GM23248 (cell line): ENCODE data around the gene MTURN.

Experiments used
- EZH2 ChIP-seq: fragments of 200-600 bp; sonication (generic); IDR thresholded peaks from 2 replicates; pipeline ENCODE4 v1.6.1; 2018; ENCODE audit warnings: antibody characterized with exemption, mild to moderate bottlenecking; ENCODE audit not compliant: insufficient read depth, poor library complexity, severe bottlenecking
- EZH2phosphoT487 ChIP-seq: fragments of 200-600 bp; sonication (generic); IDR thresholded peaks from 2 replicates; pipeline ENCODE4 v1.6.1; 2018; ENCODE audit warnings: antibody characterized with exemption, moderate library complexity, mild to moderate bottlenecking, low read depth; ENCODE audit not compliant: insufficient read depth

GRCh38 chr7:30144657-30145306, 10.0 kb downstream of the MTURN start:
- TF ChIP-seq EZH2: no peak
- no peak for TF ChIP-seq EZH2phosphoT487
